Activated effector memory CD4-positive, alpha-beta T cell treated with anti-CD3 and anti-CD28 coated beads, Interleukin-2, amount 50 U/mL, for 16 hours (primary cell): Measurements from ENCODE around the gene RGS6.
A peak's percentile ranks its signal among the peaks of the same experiment; 100 is the strongest.

Experiments
- DNase-seq: peaks from one replicate; pipeline ENCODE4 v3.0.0-alpha.2; 2020

RGS6 gene

DNA sequence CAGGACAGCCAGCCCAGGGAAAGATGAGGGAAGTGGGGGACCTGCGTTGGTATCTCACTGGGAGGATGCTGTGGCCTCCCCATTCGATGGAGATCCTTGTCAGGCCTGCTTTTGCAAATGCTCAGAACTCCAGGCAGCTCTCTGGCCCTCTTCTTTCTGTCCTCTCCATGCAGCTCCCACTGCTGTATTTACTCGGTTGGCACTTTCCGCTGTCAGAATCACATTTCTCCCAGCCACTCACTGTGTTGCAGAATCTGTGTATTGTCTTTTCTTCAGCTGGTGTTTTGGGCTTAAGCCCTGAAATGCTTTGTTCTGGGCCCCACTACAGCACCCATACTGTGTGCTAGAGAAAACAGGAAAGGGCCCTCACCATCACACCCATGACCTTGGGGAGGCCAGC is 401.1 kb downstream of the RGS6 start:
- no peak for DNase-seq

- no peak for DNase-seq
Measured at GRCh38 chr14:72336311-72336980, 404.2 kb downstream of the RGS6 start.

- DNase-seq, result no peak
Measured at GRCh38 chr14:72341237-72341636, 409.0 kb downstream of the RGS6 start.

- DNase-seq, result no peak
Measured at GRCh38 chr14:72341686-72342085, 409.5 kb downstream of the RGS6 start.

GRCh38 chr14:72347118-72347517 is 414.9 kb downstream of the RGS6 start:
- DNase-seq, result no peak

DNA sequence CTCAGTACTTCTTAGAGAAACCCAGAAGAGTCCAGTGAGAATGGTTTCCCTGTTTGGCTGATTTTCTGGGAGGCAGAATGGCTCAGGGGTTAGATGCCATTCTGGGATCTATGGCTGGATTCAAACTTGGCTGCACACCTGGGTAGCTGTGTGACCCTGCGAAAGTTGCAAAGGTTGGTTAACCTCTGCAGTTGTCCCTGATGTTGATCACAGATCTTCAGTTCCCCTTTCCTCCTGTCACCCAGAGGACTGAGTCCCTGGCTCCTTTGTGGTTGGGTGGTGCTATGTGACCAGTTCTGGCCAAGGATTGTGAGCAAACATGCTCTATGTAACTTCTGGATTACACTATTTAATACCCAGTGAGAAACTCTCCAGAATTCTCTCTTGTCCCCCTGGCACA is 418.0 kb downstream of the RGS6 start:
- no peak for DNase-seq

DNA sequence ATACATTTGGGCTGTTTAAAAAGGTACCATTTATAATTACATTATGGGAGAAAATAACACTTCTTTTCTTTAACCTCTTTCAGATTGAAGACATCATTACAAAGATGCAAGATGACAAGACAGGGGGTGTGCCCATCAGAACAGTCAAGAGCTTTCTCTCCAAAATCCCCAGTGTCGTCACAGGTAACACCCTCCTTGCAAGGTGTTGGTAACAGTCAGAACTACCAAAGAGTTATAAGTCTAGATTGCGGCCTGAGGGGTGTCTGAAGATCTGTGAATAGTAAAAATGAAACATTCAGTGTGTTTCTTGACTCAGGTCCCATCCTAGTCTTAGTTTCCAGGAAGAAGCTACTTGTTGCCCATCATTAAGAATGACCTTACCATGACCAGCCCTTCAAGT is 419.8 kb downstream of the RGS6 start:
- no peak for DNase-seq

DNA sequence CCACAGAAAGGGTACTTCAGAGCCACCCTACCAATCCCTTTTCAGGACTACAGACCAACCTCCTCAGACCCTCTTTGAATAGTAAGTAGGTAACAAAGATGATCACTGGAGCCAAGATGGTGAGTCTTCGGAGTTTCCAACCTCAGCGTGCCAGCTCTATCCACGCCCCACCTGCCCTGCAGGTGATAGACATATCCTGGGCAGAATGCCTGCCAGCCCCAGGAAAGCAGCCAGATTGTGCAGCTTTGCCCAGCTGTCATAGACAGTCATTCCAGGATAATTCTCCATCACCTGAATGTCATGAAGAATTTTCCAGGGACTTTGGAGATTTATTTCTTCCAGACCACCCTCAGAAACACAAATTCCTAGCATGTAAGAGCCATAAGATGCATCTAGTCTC is 434.4 kb downstream of the RGS6 start:
- DNase-seq, result no peak

- no peak for DNase-seq
Measured at GRCh38 chr14:72369106-72369505, 436.9 kb downstream of the RGS6 start.

DNA sequence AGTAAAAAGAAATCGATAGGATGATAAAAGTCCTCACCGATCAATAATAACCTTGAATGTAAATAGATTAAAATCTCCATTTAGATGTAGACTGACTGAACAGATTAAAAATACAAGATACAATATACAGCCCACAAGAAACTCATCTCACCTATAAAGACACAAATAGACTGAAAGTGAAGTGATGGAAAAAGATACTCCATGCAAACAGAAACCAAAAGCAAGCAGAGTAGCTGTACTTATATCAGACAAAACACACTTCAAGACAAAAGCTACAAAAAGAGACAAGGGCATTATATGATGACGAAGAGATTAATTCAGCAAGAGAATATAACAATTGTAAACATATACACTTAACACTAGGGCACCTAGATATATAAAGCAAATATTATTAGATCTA is 444.8 kb downstream of the RGS6 start:
- DNase-seq, result no peak

DNA sequence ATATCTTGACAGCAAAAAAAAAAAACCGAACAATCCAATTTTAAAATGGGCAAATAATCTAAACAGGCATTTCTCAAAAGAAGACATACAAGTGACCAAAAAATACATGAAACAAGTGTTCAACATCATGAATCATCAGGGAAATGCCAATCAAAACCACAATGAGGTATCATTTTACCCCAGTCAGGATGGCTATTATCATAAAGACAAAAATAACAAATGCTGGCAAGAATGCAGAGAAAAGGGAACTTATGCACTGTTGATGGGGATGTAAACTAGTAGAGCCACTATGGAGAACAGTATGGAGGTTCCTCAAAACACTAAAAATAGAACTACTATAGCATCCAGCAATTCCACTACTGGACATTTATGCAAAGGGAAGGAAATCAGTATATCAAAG is 448.2 kb downstream of the RGS6 start:
- DNase-seq, result no peak

- no peak for DNase-seq
Measured at GRCh38 chr14:72383865-72384264, 451.6 kb downstream of the RGS6 start.

DNA sequence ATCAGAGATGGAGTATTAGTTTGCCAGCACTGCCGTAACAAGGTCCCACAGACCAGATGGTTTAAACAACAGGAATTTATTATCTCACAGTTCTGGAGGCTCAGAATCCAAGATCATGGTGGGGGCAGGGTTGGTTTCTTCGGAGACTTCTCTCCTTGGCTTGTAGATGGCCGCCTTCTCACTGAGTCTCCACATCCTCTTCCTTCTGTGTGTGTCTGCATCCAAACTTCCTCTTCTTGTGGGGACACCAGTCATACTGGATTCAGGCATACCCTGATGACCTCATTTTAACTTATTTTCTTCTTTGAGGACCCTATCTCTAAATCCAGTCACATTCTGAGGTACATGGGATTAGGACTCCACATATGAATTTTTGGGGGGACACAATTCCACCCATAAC is 455.5 kb downstream of the RGS6 start:
- no peak for DNase-seq

DNA sequence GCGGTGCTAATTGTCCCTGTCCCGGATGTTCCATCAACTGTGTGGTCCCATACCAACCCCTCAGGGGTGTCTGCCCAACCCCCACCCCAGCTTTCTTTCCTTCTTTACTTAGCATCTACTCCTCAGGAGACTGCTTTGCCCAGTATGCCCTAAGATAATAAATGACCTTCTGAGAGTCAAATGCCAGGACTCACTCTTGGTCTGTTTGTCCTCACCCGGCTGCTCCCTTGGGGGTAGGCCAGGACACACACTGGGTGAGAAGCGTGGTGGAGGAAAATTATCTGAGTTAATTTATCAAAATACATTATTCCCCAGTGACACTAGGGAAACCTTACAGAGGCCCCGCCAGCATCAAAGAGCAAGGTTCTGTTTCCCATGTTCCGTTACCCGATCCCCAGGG is 457.0 kb downstream of the RGS6 start:
- no peak for DNase-seq

DNA sequence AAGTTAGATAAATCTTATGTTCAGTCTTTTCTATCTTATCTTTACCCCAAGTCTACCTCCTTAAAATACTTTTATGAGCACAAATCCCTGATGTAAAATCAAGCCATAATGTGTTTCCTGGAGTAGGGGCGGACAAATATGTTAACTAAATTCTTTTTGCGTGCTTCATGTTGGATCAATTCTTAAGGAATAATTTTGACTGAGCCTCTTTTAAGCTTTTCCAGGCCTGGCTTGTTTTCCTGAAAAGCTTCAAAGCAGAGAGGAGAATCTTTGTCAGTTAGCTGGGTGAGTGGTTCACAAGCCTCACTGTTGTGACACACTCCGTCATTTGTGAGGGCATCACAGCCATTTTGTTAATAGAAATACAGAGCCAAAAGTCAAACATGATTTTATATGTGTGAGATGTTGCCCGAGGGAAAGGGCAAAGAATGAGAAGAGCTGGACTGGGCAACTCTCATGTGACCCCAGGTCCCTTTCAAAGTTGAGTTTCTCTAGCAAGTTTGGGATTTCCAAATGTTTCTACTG is 468.9 kb downstream of the RGS6 start:
- DNase-seq, result no peak

DNA sequence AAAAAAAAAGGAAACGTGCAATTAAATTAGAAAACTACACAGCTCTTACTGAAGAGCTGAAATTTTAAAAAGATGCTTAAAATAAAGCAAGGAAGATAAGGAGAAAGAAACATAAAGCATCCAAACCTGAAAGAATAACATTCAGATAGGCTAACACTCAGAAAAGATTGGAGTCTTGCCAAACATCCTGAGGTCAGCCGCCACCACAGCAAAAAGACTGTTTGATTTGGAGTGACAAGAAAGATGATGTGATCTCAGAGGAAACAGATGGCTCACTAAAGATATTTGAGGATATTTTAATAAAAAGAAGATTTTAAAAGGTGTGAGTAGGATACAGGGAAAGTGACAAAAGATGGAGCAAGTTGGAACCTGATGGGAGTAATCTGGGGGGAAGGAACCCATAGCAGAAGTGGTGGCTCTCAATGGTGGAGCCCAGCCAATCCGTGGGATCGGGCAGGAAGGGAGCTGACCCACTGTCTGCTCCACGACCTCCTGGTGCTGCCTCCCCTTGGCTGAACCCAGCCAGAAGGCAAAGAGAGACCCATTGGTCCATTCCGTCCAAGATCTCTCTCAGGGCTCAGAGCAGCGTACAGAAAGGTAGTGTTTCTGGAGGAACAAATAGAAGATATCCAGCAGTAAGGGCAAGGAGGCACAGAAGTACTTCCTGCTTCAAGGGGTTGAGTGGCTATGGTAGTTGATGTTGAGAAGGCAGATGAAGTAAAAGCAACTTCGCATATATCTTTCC is 469.6 kb downstream of the RGS6 start:
- DNase-seq, result peak; percentile 66

DNA sequence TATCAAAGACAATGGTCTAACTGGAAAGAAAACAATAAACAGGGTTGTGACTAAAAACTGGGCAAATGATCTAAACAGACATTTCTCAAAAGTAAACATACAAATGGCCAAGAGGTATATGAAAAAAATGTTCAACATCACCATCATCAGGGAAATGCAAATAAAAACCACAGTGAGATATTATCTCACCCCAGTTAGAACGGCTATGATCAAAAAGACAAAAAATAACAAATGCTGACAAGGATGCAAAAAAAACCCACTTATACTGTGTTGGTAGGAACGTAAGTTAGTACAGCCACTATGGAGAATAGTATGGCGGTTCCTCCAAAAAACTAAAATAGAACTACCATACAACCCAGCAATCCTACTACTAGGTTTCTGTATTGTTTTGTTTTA is 470.1 kb downstream of the RGS6 start:
- no peak for DNase-seq

- no peak for DNase-seq
Measured at GRCh38 chr14:72404106-72404774, 472.0 kb downstream of the RGS6 start.

DNA sequence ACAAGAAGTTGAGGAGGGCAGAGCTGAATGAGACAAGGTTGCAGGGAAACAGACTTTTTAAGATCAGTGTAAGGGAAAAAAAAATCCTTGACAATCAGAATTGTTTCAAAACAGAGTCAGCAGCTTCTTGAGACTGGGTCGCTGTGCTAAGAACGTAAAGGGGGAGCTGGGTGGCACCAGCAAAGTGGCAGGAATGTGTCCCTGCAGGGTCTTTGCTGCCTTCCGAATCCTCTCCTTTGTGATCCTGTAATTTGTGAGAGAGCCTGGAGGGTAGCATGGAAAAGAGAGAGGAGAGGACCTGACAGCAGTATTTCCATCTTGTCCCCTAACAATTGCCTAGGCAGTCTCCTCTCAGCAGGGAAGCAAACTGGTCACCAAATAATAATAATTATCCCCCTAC is 472.8 kb downstream of the RGS6 start:
- DNase-seq, result no peak

- no peak for DNase-seq
Measured at GRCh38 chr14:72408020-72408419, 475.8 kb downstream of the RGS6 start.

DNA sequence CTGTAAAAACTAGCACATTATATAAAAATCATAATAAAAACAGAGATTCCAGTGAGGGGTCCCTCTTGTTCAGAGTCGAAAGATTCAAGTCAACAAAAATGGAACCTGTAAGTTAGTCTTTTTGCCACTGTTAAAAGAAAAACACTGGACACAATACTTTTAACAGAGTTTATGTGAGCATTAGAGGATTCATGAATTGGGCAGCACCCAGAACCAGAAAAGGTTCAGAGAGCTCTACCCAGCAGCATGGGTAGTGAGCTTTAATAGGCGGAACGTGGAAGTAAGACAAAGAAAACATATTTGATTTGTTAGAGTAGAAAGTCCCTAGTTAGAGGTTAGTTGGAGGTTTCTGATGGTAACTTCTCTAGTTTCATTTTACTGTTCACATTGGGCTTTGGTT is 476.8 kb downstream of the RGS6 start:
- DNase-seq, result no peak

- no peak for DNase-seq
Measured at GRCh38 chr14:72416081-72416849, 484.0 kb downstream of the RGS6 start.

DNA sequence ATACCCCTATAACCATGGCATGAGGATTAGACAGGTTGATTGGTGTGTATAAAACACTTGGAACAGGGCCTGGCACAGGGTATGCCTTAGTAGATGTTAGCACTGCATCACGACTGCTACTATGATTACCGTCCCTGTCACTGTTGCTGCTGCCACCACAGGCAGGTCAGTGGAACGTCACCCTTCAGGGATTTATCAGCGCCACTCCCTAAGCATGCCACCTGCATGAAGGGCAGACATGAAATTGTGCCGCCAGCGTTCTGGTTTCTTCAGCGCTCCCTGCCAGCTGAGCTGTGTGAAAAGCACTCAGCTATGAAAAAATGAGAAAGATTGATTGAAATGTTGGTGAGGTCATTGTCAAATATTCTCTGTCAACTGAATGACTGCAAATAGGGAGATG is 484.7 kb downstream of the RGS6 start:
- no peak for DNase-seq
